Measurements from ENCODE around the gene SLC66A3. TPM values are rescaled to one million over a fixed set of nuclear protein-coding genes. Genes with fewer than 3 reads are reported as not detected.

Gene SLC66A3
- total RNA-seq, 4 donors from 2014 or later: 37.4 to 70.6 (median 62.4) TPM

DNA sequence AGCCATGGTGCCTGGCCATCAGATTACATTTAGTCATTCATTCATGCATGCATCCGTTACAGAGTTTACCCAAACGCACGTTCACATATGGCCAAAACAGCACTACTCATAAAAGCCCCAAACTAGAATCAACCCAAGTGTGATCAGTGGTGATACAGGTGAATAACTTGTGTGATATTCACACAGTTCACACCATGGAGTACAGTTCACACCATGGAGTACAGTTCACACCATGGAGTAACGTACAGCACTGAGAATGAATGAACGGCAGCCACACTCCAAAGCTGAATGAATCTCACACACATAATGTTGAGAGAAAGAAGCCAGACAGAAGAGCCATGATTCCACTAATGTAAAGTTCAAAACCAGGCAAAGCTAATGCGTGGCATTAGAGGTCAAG, 12.3 kb upstream of the SLC66A3 start:
- Histone ChIP-seq H3K4me1 (no peaks in the 10 kb centered on the region), H3K36me3 (no peaks in the 10 kb centered on the region), H3K27ac (replicated peaks in 1 of 4) (no peak overlapping the region), H3K9me3 (peaks cover 0 to 4% (median 0%) of the 10 kb centered on the region in 4 donors), H3K4me3 (no peak overlapping the region), H3K27me3 (no peaks in the 10 kb centered on the region)
- WGBS: 87% methylated on average over 6 of the region's 6 CpGs
- intact Hi-C loops (cut with DNase I): no loop called here
- TF ChIP-seq POLR2A (IDR thresholded peaks at IDR 0.05; ENCODE audit: low read depth) (no peak), EP300 (IDR thresholded peaks at IDR 0.05) (no peak), POLR2AphosphoS5 (IDR thresholded peaks at IDR 0.05) (no peak)
- TF ChIP-seq, protein P1, sequence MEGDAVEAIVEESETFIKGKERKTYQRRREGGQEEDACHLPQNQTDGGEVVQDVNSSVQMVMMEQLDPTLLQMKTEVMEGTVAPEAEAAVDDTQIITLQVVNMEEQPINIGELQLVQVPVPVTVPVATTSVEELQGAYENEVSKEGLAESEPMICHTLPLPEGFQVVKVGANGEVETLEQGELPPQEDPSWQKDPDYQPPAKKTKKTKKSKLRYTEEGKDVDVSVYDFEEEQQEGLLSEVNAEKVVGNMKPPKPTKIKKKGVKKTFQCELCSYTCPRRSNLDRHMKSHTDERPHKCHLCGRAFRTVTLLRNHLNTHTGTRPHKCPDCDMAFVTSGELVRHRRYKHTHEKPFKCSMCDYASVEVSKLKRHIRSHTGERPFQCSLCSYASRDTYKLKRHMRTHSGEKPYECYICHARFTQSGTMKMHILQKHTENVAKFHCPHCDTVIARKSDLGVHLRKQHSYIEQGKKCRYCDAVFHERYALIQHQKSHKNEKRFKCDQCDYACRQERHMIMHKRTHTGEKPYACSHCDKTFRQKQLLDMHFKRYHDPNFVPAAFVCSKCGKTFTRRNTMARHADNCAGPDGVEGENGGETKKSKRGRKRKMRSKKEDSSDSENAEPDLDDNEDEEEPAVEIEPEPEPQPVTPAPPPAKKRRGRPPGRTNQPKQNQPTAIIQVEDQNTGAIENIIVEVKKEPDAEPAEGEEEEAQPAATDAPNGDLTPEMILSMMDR (IDR thresholded peaks at IDR 0.05): no peak
- no peak for DNase-seq (ENCODE audit: extremely low spot score)

DNA sequence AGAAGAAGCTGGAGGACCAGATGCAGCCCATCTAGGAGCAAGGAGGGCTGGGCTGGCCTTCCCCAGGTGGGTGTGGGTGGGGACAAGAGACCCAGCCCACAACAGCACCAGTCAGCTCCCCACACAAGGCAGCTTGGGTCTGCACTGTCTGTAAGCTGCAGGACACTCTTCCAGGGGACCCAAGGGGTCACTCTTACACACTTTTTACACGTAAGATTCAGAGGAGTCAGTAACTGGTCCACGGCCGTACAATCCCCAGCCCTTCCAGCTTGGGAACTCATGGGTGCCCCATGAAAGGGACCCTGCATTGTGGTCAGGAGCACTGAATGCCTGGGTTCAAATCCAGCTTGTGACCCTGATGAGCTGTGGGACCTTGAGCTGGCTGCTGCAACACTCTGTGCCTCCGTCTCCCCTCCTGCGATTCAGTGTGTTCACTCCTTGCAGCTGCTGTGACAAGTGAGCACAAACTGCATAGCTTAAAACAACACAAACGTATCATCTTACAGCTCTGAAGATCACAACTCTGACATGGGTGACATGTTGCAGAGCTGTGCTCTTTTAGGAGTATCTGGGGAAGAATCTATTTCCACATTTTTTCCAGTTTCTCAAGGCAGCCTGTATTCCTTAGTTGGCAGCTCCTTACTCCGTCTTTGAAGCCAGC, 11.1 kb upstream of the SLC66A3 start:
- no peak overlapping the region for H3K27ac ChIP-seq (replicated peaks in 1 of 4)
- peaks cover 0 to 4% (median 0%) of the 10 kb centered on the region in 4 donors for H3K9me3 ChIP-seq
- intact Hi-C loops (cut with DNase I): no loop called here
- no peaks in the 10 kb centered on the region for H3K27me3 ChIP-seq
- 71% methylated on average over 7 of the region's 7 CpGs for WGBS
- DNase-seq (ENCODE audit: extremely low spot score): no peak
- H3K36me3 ChIP-seq: no peaks in the 10 kb centered on the region
- H3K4me1 ChIP-seq: no peaks in the 10 kb centered on the region
- TF ChIP-seq, protein P1 (IDR thresholded peaks at IDR 0.05): no peak
- no peak for TF ChIP-seq EP300 (IDR thresholded peaks at IDR 0.05)
- no peak for TF ChIP-seq POLR2AphosphoS5 (IDR thresholded peaks at IDR 0.05)
- TF ChIP-seq POLR2A (IDR thresholded peaks at IDR 0.05; ENCODE audit: low read depth): no peak
- H3K4me3 ChIP-seq: no peak overlapping the region

DNA sequence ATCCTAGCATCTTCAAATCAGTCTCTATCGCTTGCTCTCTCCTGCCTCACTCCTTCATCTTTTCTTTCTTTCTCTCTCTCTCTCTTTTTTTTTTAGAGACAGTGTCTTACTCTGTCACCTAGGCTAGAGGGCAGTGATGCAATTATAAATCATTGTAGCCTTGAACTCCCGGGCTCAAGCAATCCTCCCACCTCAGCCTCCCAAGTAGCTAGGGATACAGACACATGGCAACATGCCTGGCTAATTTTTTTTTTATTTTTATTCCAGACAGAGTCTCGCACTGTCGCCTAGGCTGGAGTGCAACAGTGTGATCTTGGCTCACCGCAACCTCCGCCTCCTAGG, 10.6 kb upstream of the SLC66A3 start:
- no peak overlapping the region for H3K27ac ChIP-seq (replicated peaks in 1 of 4)
- H3K4me3 ChIP-seq: no peak overlapping the region
- no peak for DNase-seq (ENCODE audit: extremely low spot score)
- no peaks in the 10 kb centered on the region for H3K4me1 ChIP-seq
- H3K9me3 ChIP-seq: peaks cover 0 to 4% (median 0%) of the 10 kb centered on the region in 4 donors
- 81% methylated on average over 6 of the region's 6 CpGs for WGBS
- intact Hi-C loops (cut with DNase I): no loop called here
- H3K36me3 ChIP-seq: no peaks in the 10 kb centered on the region
- TF ChIP-seq, protein P1 (IDR thresholded peaks at IDR 0.05): no peak
- TF ChIP-seq POLR2A (IDR thresholded peaks at IDR 0.05; ENCODE audit: low read depth) (no peak), EP300 (IDR thresholded peaks at IDR 0.05) (no peak), POLR2AphosphoS5 (IDR thresholded peaks at IDR 0.05) (no peak)
- no peaks in the 10 kb centered on the region for H3K27me3 ChIP-seq

DNA sequence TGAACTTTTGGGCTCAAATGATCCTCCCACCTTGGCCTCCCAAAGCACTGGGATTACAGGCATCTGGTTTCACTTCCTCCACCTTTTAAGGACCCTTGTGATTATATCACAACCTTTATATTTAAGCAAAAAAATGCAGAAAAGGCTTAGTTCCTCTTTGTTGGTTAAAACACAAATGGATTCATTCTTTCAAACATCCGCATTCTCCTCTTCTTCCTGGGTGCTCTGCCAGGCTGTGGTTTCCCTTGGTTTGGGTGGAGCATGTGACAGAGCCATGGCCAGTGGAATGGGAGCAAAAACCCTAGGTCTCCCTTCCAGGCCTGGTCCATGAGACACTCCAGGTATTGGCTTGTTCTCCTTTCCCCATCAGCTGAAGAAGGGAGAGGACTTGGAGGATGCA, 9.9 kb upstream of the SLC66A3 start:
- intact Hi-C loops (cut with DNase I): no loop called here
- WGBS: 67% methylated on average over 1 of the region's 1 CpG
- Histone ChIP-seq H3K4me1 (no peaks in the 10 kb centered on the region), H3K4me3 (no peak overlapping the region), H3K27ac (replicated peaks in 1 of 4) (no peak overlapping the region), H3K27me3 (no peaks in the 10 kb centered on the region), H3K9me3 (peaks cover 0 to 4% (median 0%) of the 10 kb centered on the region in 4 donors), H3K36me3 (no peaks in the 10 kb centered on the region)
- TF ChIP-seq POLR2A (IDR thresholded peaks at IDR 0.05; ENCODE audit: low read depth) (no peak), POLR2AphosphoS5 (IDR thresholded peaks at IDR 0.05) (no peak), EP300 (IDR thresholded peaks at IDR 0.05) (no peak)
- TF ChIP-seq, protein P1 (IDR thresholded peaks at IDR 0.05): no peak
- DNase-seq (ENCODE audit: extremely low spot score): no peak

DNA sequence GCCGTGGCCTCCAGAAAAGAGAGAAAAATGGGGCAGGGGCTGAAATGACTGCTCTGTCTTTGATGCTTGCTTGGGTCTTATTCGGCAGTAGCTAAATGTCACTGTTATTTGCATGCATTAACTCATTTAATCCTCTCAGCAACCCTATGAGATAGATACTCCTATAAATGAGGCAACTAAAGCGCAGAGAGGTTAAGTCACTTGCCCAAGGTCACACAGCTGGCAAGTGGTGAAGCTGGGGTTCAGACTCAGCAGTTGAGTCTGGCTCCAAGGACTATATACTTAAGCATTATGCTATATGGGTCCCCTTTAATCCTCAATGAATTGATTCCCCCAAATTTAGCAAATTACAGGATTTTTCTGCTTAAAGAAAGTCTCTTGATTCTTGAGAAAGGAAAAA, 9.2 kb upstream of the SLC66A3 start:
- 100% methylated on average over 3 of the region's 3 CpGs for WGBS
- Histone ChIP-seq H3K4me3 (no peak overlapping the region), H3K27ac (replicated peaks in 1 of 4) (no peak overlapping the region), H3K4me1 (no peaks in the 10 kb centered on the region), H3K9me3 (peaks cover 0 to 4% (median 0%) of the 10 kb centered on the region in 4 donors), H3K36me3 (no peaks in the 10 kb centered on the region), H3K27me3 (no peaks in the 10 kb centered on the region)
- DNase-seq (ENCODE audit: extremely low spot score): no peak
- TF ChIP-seq, protein P1 (IDR thresholded peaks at IDR 0.05): no peak
- no peak for TF ChIP-seq EP300 (IDR thresholded peaks at IDR 0.05)
- no peak for TF ChIP-seq POLR2A (IDR thresholded peaks at IDR 0.05; ENCODE audit: low read depth)
- TF ChIP-seq POLR2AphosphoS5 (IDR thresholded peaks at IDR 0.05): no peak
- intact Hi-C loops (cut with DNase I): no loop called here

All from esophagus muscularis mucosa (tissue), 4 donors.